ENCODE measurements around the gene AP3D1.
"Not testable (repeated sequence)": the region's sequence is repeated elsewhere in the genome, so short reads cannot be mapped to it uniquely, and the experiment has no call there.

AP3D1 gene

DNA sequence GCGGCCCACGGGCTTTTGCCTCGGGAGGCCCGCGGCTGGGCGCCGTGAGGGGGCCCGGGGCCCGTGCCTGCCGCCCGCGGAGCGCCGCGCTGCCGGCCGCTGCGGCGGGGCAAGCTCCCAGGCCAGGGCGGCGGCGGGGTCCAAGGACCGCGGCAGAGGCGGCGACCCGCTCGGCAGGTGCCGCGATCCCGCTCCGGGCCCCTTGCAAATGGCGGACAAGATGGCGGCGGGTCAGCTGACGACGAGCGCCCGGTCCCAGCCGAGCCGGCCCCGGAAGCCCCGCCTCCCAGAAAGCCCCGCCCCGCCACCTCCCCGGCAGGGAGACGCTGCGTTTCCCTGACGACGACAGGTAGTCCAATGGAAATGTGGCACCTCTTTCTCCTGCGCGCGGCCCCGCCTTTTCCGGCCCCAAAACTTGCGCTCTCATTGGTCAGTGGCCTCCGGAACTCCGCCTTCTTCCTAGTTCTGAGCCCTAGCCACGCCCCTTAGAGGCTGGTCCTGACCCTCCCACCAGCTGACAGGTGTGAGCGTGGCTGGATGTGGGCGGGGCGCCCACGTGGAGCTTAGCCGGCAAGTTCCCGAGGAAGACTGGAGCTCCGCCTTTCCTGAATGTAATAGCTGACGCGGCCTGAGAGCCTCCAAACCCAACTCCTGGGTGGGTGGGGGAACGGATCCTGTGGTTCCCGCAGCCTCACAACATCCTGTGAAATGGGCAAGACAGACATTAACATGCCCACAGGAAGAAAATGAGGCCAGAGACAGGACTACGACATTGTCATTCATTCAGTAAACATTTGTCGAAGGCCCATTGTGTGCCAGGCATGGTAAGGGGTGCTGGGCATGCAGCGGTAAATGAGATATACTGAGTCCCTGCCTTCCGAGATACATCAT, at the start of gene AP3D1:
AP3D1 (minus strand) TSS at position 228 of the 891 bp plus-strand sequence. CDS start 232 bp downstream, outside the sequence.
- peak; percentile 98 for DNase-seq

DNA sequence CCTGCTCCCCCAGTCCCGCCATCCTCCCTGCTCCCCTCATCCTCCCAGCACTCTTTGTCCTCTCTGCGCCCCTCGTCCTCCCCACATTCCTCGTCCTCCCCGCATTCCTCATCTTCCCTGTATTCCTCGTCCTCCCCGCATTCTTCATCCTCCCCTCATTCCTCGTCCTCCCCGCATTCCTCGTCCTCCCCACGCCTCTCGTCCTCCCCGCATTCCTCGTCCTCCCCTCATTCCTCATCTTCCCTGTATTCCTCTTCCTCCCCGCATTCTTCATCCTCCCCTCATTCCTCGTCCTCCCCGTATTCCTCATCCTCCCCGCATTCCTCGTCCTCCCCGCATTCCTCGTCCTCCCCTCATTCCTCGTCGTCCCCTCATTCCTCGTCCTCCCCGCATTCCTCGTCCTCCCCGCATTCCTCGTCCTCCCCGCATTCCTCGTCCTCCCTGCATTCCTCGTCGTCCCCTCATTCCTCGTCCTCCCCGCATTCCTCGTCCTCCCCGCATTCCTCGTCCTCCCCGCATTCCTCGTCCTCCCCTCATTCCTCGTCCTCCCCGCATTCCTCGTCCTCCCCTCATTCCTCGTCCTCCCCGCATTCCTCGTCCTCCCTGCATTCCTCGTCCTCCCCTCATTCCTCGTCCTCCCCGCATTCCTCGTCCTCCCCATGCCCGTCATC, 49.4 kb upstream of the AP3D1 start:
- not testable (repeated sequence) for DNase-seq

DNA sequence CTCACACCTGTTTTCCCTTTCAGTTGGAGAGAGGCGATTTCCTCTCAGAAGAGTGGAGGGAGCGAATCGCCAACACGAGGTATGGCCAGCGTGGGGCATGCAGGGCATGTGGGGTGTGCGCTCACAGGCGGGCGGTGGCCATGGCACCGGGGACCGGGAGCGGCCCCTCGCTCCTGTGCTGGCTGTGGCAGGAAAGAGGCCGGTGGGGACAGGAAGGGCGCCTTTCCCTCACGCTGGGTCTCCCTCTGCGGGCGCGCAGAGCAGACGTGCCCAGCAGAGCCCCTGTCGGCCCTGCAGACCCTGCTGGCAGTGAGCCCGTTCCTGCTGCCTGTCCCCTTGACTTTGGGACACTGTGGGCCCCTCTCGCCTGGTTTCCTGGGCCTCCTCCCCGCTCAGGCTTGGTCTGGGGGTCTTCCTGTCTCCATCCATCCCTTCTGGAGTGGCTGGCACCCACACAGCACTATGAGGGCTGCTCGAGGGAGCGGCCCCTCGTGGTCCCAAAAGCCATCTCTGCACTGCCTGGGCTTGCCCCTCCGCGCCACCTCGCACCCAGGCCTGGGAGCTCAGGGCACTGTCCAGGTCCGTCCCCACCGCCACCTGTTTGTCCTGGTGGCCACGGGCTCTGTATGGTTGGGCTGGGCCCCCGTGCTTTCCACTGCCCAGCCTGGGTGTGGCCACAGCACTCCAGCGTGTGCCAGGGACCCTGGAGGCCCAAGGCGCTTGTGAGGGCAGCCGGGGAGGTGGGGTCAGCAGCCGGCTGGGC, 48.7 kb upstream of the AP3D1 start:
- DNase-seq, result no peak

DNA sequence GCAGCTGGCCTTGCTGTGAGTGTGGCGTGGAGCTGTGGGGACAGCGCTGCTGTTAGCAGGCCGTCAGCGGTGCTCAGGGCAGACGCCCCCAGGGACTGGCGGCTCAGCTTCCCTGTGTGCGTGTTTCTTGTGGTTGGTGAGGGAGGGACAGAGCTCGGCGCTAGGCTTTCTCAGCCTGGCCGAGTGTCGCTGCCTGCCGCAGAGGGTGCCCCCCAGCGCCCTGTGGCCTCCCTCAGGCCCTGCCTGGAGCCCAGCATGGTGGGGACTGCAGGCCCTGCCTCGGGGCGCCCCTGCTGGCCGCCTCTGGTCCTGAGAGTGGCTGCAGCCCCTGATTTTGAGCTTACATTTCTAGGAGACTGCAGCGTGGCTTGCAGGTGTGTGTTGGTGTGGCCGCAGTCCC, 47.8 kb upstream of the AP3D1 start:
- DNase-seq, result no peak

DNA sequence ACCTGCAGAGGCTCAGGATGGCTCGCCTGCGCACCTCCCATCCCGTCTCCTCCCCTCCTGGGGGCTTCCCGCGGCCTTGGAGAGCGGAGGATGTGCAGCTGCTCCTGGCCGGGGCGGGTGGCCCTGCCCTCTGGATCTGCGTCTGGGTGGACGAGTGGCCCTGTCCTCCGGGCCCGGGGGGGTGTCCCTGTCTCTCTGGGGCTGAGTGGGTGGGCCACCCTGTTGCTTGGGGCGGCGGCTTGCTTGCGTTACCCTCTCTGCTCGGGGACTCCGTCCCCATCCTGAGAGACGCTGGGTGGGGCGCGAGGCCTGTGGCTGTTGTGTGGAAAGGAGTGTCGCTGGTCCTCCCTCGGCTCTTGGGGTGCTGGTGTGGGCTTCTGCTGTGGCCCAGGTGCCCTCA, 47.0 kb upstream of the AP3D1 start:
- no peak for DNase-seq

DNA sequence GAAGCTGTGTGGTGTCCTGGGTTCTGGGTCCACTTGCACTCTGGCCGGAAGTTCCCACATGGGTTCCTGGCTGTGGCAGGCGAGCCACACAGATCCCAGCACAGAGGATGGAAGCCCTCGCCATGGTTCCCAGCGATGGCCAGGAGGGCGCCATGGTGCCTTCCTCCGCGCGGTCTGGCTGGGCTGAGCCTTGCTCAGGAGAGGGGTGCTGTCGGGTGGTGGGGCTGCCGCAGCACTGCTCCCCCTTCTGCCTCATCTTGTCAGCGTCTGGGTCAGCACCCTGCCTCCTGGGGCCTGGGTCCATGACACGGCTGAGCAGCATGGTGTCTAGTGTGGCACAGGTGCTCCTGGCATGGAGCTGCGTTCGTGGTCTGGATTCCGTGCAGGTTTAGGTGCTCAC, 45.9 kb upstream of the AP3D1 start:
- DNase-seq, result no peak

DNA sequence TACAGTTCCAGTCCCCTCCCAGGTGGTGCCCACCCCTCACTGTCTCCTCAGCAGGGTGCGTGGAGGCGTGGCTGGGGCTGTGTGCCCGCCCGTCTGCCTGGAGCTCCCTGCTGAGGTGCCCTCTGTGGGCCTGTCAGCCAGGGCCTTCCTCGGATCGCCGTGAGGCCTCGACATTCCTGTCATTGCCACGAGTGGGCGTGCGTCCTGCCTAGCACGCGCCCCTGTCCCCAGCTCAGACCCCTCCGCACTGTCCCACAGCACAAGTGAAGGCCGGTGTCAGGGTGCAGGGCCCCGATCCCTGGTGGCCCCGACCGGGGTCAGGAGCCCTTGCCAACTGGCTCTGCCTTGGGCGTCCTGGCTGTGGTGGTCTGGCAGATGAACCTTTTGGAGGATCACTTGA, 44.5 kb upstream of the AP3D1 start:
- DNase-seq, result no peak

DNA sequence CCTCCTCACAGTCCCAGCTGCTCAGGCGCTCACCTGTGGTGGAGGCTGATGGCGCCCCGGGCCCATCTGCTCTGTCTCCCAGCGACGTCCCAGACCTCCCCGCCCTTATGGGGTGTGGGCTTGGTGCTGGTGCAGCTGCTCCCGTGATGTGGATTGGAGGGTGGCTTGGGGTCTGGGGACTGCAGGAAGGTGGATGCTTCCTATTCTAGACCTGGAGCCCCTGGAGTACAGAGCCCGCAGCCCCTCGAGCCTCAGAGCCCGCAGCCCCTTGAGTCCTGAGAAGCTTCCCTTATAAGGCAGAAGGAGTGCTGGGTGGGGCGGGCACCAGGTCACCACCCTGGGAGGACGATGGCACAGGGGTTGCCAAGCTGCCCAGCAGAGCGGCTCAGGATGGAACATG, 44.0 kb upstream of the AP3D1 start:
- DNase-seq, result no peak

DNA sequence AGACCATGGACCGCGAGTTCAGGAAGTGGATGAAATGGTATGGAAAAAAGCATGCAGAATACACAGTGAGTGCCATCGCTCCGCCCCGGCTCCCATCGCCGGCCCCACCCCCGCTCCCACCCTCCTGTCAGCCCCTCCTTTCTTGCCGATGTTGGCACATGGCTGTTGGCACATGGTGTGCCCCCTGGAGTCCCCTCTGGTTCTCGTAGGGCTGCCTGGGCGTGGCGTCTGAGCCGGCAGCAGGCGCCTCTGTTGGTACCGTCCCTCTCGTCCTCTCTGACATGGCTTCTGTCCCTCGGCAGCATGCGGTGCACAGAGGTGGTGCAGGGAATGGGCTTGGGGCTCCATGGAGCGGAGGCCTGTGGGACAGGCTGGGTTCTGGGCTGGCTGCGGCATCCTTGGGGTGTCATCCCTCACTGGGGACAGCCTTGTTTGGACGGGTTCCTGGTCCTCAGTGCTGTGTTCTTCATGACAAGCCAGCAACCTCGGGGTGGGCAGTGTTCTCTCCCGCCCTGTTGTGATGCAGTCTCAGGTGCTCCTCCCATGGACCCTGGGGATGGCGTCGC, 43.2 kb upstream of the AP3D1 start:
- no peak for DNase-seq

DNA sequence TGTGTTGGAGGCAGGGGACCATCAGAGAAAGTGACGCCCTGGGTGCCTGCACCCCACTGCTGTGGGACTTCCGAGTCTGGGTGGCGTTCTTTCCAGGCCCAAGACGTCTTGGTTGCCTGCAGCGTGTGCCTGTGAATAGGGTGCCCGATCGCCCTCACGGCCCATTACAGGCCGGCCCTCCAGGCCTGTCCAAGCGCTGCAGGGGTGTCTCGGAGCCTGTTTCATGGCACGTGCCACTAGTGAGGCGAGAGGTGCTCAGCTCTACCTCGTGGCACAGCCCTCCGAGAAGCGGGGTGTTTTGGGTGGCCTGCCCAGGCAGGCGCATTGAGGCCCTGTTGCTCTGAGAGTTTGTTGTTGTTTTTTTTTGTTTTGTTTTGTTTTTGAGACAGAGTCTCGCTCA, 42.4 kb upstream of the AP3D1 start:
- no peak for DNase-seq

DNA sequence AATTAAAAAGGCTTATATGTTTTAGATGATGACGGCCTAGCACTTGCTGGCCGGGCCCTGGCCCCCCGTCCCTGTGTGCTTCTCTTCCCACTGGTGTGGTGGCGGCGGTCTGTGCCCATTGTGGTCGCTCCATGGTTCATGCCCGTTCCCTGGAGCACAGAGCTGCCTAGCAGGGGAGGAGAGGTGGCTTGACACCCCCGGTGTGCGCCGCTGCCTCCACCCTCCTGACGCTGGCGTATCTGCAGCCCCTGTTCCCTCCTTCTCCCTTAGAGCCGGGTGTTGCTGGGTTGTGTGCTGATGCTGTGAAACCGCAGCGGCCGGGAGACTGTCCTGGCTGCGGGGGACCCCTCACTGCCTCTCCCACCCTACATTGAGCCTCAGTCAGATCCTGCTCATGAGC, 41.5 kb upstream of the AP3D1 start:
- no peak for DNase-seq

DNA sequence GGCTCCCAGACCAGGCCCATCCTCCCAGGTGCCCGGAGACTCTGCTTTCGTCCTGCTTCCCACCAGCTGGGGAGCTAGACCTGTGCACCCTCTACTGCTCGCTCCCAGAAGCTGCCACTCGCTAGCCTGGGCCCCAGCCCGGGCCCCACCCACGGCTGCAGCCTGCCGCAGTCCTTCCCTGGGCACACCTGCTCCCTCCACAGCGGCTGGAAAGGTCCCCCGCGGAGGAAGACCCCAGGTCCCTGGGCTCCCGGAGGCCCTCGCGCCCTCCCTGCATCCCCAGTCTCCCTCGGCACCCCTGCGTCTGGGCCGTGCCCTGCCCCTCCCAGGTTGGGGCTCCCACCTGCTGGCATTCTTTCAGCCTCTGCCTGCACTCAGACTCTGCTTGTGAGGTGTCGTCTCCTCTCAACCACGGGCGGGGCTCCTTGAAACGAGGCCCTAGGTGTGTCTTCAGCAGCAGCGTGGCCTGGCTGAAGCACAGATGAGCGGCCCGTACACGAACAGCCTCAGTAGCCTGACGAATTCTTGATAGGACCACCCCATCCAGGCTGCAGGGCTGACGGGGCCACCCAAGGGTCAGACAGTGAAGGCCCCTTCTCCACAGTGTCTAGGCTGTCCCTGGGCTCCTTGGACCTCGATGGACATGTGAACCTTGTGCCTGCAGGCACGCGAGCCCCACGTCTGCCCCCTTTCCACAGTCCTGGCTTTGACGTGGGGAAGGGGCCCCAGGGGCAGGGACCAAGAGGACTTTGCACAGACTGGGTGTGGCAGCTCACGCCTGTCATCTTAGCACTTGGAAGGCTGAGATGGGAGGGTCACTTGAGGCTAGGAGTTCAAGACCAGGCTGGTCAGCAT, 40.3 kb upstream of the AP3D1 start:
- no peak for DNase-seq

DNA sequence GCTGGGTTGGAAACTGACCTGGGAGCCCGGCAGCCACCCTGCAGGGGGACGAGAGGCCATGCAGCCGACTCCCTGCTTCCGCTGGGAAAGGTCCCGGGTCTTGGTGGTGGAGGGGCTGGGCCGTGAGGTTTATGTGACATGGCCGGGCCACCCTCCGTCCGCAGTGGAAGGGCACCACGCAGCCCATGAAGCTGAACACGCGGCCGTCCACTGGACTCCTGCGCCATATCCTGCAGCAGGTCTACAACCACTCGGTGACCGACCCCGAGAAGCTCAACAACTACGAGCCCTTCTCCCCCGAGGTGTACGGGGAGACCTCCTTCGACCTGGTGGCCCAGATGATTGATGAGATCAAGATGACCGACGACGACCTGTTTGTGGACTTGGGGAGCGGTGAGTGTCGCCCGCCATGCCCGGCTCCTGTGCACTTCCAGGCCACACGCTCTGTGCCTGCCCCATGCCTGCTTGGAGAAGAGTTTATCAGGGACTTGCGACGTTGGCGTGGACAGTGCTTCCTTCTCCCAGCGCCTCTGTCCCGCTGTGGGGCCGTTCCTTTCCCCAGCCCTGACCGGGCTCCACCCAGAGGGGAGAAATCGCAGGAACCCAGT, 39.6 kb upstream of the AP3D1 start:
- DNase-seq, result no peak

DNA sequence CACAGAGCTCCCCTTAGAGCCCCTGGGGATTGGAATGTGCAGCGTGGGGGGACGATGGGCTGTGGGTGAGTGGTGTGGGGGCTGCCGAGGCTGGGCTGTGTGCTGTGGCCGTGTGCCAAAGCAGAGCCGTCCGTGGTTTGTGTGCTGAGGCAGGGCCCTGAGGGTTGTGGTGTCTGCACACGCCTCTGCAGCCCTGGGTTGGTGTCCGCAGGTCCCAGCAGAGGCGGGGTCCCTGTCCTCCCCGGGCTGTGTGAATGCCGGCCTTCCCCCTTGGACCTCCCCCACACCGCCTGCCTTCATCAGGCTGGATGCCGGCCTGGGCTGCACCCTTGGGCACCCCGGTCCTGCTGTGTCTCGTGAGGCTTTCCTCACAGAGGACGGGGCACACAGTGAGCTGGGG, 38.5 kb upstream of the AP3D1 start:
- no peak for DNase-seq

DNA sequence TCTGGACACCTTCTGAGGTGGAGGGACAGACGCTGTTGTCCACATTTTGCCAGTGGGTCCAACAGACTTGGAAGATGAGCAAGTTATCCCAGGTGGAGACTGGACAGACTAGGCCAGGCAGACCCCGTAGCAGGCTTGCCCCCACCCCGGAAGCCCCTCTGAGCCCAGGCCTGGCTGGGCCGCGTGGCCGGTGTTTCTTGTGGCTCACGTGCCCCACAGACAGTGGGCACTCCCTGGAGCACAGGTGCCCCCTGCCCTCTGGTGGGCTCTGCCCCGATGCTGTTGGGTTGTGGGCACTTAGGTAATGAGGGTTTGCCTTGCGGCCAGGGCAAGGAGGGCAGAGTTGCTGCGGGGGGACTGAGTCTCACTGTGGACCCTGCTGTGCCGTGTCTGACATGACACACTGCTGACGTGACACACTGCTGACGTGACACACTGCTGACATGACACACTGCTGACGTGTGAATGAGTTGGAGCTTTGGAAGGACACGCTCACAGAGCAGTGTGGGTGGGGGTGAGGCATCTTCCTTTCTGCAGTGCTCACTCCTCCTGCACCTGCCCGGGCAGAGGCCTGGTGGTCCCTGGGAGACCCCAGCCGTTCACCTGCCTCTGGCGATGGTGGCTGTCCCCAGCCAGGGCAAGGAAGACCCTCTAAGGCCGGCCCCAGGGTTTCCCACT, 37.5 kb upstream of the AP3D1 start:
- no peak for DNase-seq

DNA sequence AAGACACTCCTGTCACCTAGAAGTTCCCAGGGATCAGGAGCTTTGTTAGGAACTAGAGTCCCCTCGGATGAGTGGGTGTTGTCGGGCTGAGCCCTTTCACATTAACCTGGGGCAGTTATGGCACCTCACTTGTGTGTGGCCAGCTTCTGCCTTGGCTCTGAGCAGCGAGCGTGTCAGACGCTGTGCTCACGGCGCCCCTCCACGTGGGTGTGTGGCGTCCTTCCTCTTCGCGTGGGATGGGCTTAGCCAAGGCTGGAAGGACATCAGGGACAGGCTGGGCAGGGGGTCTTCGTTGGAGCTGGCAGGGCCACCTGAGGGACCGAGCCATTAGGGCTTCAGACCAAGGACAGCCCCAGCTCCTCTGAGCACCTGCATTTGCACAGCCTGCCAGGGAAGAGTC, 35.8 kb upstream of the AP3D1 start:
- DNase-seq, result no peak

DNA sequence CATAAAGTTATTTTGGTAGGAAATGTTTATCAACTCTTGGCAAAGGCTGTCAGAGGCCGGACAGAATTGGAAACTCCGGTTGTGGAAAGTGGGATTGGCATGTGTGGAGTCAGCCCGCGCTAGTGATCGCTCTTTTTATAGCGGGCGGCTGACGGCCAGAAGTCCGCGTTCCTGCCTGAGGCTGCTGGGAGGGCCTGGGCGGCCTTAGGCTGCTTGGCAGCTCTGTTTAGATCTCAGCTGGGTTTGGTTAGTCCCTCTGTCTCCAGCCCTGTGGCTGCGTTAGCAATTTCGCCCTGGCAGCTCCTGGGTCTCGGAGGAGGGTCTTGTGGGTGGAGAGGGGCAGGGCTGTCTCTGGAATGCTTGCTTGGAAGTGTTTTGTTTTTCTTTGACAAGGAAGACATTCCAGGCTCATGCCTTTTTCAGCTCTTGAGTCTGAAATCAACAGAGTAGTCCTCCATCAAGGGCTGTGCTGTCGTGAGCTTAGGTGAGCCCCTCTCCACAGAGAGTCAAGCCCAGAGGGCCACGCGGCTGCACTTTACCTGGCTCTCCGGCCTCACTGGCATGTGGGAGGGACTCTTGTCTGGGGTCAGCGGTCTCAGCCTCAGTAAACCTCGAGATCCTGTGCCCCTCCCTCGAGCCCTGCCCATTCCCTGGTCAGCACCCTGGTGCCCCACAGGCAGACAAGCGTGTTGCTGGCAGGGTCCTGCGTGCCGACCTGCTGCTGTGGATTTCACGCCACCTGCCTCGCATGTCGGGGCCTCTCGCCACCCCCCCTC, 34.9 kb upstream of the AP3D1 start:
- no peak for DNase-seq

DNA sequence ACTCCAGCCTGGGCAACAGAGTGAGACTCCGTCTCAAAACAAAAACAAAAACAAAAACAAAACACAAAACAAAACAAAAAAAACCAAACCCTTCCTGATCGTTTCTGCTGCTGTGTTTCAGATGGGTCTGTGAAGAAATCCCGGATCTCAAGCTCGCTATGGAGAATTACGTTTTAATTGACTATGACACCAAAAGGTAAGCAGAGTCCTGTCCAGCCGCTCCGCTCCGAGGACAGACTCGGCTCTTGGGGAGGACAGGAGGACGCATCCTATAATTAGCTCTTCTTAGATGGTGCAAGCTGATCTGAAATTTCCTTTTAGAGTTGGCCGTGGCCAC, 34.3 kb upstream of the AP3D1 start:
- no peak for DNase-seq

DNA sequence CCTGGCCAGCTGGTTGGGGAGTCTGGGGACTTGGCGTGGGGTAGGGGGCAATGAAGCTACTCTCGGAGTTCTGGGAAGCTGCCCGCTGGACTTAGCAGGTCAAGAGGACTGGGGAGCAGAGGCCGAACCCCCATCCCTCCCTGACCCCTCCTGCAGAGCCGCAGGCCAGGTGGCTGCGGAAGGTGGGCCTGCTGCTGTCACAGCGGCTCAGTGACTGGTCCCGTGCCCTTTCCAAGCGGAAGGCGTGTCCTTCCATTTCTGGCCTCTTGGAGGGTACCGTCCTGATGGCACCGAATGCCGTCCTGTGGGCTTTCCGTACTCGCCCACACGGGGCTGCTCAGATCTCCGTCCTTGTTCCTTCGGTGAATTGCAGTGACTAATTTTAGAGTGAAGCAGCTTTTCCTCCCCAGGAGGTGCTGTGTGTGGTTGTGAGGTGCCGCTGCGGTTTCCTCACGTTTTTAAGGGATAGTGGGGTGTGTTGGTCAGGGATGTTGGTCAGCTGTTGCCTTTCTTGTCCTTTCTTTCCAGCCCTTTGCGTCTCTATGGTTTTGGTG, 33.1 kb upstream of the AP3D1 start:
- DNase-seq, result no peak

DNA sequence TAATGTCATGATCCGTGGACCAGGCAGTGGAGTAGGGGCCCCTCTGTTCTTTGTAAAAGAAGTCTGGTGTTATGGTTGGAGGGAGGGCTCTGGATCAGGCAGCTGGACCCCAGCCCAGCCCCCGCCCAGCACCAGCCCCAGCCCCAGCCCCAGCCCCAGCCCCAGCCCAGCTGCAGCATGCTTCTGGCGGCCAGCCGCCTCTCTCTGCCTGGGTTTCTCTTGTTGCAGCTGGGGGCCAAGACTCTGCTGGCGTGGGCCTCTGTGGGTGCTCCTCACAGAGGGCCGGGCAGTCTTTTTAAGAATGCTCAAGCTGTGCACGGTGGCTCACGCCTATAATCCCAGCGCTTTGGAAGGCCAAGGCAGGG, 30.2 kb upstream of the AP3D1 start:
- no peak for DNase-seq

All from midbrain (tissue), 1 donor.